Measurements from ENCODE around the gene HDAC4. TPM values are rescaled to one million over a fixed set of nuclear protein-coding genes. Genes with fewer than 3 reads are reported as not detected.

Gene HDAC4
- total and polyA plus RNA-seq, 4 donors: 6.8 to 75.5 (median 30.2) TPM

DNA sequence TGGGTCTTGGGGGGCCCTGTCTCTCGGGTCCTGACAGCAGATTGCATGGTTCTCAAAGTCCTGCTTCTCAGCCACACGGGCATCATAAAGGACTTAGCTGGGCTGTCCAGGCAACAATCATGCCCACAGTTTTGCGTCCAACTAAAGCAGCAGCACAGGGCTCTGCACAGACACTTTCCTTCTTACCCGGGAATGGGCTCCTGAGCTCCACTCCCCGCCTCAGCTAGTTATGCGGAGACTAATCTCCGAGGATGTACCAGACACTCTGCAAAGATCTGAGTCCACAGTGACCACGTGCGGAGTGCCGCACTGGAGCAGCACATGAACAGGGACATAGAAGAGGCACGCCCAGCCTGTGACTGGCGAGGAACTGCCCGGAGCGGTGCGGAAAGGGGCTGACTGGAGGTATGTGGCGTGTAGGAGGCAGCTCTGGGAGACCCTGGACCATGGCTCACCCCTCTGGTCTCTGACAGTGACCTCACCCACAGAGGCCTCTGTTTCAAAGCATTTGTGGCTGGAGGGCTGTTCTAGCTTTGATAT is 270.0 kb downstream of the HDAC4 start:
- no peaks in the 10 kb centered on the region for H3K27me3 ChIP-seq (ENCODE audit: control insufficient read depth in 1 of 2, insufficient read depth in 2 of 2, low read length in 1 of 2)
- H3K4me3 ChIP-seq (ENCODE audit: low read length in 2 of 2): no peak overlapping the region
- no peaks in the 10 kb centered on the region for H3K4me1 ChIP-seq (ENCODE audit: control insufficient read depth in 1 of 2, insufficient read depth in 2 of 2, low read length in 2 of 2)
- H3K36me3 ChIP-seq (ENCODE audit: control insufficient read depth in 1 of 2, insufficient read depth in 2 of 2, low read length in 1 of 2): peaks cover 0 to 4% of the 10 kb centered on the region in 2 donors
- no peak for ATAC-seq (ENCODE audit: low FRiP score)
- no peak for DNase-seq
- no peak overlapping the region for H3K27ac ChIP-seq (ENCODE audit: low read depth in 1 of 2, low read length in 2 of 2)
- no peaks in the 10 kb centered on the region for H3K9me3 ChIP-seq (ENCODE audit: control insufficient read depth, low read length)
- WGBS, 2 donors: 95 to 96% methylated on average over 16 of the region's 16 CpGs
- intact Hi-C loops (cut with DNase I): no loop called here

DNA sequence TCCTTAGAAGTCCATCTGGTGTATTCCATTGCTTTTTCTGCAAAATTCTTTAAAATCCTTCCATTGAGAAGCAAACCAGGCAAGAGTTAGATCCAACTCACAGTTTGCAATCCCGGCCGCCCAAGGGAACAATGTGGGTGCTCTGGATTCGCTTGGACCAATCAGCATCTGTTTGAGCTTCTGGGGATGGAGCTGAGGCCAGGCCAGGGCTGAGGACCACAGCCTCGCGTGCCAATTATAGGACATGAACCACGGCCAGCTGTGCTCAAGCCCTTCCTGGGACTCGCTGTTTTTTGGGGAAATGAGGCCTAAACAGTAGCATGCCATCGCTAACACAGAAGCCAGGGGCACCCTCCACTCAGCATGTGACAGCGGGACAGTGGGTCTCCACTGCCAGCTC is 270.8 kb downstream of the HDAC4 start:
- ATAC-seq (ENCODE audit: low FRiP score) (no peak), DNase-seq (no peak)
- intact Hi-C loops (cut with DNase I): no loop called here
- WGBS, 2 donors: 84 to 90% methylated on average over 9 of the region's 9 CpGs
- no peaks in the 10 kb centered on the region for H3K9me3 ChIP-seq (ENCODE audit: control insufficient read depth, low read length)
- H3K4me3 ChIP-seq (ENCODE audit: low read length in 2 of 2): no peak overlapping the region
- peaks cover 0 to 8% of the 10 kb centered on the region in 2 donors for H3K36me3 ChIP-seq (ENCODE audit: control insufficient read depth in 1 of 2, insufficient read depth in 2 of 2, low read length in 1 of 2)
- no peaks in the 10 kb centered on the region for H3K4me1 ChIP-seq (ENCODE audit: control insufficient read depth in 1 of 2, insufficient read depth in 2 of 2, low read length in 2 of 2)
- no peaks in the 10 kb centered on the region for H3K27me3 ChIP-seq (ENCODE audit: control insufficient read depth in 1 of 2, insufficient read depth in 2 of 2, low read length in 1 of 2)
- H3K27ac ChIP-seq (ENCODE audit: low read depth in 1 of 2, low read length in 2 of 2): no peak overlapping the region

DNA sequence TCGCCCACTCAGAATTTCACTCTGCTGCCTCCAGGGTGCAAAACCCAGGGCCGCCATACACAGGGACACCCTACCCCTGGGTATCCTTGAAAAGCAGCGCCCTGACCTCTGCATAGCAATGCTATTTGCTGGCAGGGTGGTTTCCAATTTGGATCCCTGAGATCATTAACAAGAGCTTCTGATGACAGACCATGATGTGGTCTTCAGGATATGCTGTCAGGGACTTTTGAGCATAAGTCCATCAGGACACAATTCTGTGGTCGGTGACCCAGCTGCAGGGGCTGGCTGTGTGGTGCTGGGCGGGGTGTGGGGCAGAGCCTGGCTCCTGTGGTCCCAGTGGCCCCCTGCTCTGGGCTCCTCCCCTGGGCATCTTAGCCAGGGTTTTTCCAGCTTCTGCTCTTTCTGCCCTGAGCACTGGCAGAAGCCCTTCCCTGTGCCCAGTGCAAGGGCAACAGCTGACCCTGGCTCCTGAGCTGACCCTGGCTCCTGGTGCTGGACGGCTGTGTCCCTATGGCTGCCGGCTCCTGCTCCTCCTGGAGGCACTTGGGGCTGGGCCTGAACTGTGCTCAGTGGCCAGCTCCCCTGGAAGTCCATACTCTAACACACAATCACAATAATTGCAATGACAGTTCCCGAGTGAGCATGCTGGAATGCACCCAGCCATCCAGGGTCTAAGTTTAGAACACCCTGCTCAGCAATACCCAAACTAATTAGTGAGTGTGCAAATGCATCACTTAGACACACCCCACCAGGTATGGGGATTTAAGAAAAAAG is 271.5 kb downstream of the HDAC4 start:
- Histone ChIP-seq H3K9me3 (ENCODE audit: control insufficient read depth, low read length) (no peaks in the 10 kb centered on the region), H3K4me3 (ENCODE audit: low read length in 2 of 2) (no peak overlapping the region), H3K27me3 (ENCODE audit: control insufficient read depth in 1 of 2, insufficient read depth in 2 of 2, low read length in 1 of 2) (no peaks in the 10 kb centered on the region), H3K4me1 (ENCODE audit: control insufficient read depth in 1 of 2, insufficient read depth in 2 of 2, low read length in 2 of 2) (no peaks in the 10 kb centered on the region), H3K27ac (ENCODE audit: low read depth in 1 of 2, low read length in 2 of 2) (no peak overlapping the region), H3K36me3 (ENCODE audit: control insufficient read depth in 1 of 2, insufficient read depth in 2 of 2, low read length in 1 of 2) (peaks cover 0 to 11% of the 10 kb centered on the region in 2 donors)
- WGBS, 2 donors: 85 to 88% methylated on average over 8 of the region's 8 CpGs
- ATAC-seq (ENCODE audit: low FRiP score) (no peak), DNase-seq (no peak)
- intact Hi-C loops (cut with DNase I): no loop called here

DNA sequence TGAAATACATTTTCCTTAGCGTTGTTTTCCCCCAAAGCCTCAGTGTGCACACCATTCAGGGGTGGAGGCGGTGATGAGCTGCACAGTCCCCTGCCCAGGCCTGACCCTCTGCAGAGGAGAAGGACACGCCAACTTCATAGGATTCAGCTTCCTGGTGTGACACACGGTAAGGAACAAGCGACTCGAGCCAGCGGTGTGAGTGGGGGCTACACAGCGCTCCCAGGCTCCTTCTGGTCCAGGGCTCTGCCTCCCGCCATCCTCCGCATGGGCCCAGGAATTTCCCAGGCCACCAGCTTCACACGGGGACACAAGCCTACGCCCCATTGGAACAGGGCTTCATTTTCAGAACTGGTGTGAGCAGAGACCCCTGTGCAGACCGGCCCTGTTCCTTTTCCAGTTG is 272.1 kb downstream of the HDAC4 start:
- H3K4me3 ChIP-seq (ENCODE audit: low read length in 2 of 2): no peak overlapping the region
- no peaks in the 10 kb centered on the region for H3K27me3 ChIP-seq (ENCODE audit: control insufficient read depth in 1 of 2, insufficient read depth in 2 of 2, low read length in 1 of 2)
- DNase-seq (no peak), ATAC-seq (ENCODE audit: low FRiP score) (no peak)
- intact Hi-C loops (cut with DNase I): no loop called here
- H3K27ac ChIP-seq (ENCODE audit: low read depth in 1 of 2, low read length in 2 of 2): no peak overlapping the region
- WGBS, 2 donors: 91 to 97% methylated on average over 13 of the region's 13 CpGs
- peaks cover 0 to 8% of the 10 kb centered on the region in 2 donors for H3K36me3 ChIP-seq (ENCODE audit: control insufficient read depth in 1 of 2, insufficient read depth in 2 of 2, low read length in 1 of 2)
- H3K4me1 ChIP-seq (ENCODE audit: control insufficient read depth in 1 of 2, insufficient read depth in 2 of 2, low read length in 2 of 2): no peaks in the 10 kb centered on the region
- no peaks in the 10 kb centered on the region for H3K9me3 ChIP-seq (ENCODE audit: control insufficient read depth, low read length)

DNA sequence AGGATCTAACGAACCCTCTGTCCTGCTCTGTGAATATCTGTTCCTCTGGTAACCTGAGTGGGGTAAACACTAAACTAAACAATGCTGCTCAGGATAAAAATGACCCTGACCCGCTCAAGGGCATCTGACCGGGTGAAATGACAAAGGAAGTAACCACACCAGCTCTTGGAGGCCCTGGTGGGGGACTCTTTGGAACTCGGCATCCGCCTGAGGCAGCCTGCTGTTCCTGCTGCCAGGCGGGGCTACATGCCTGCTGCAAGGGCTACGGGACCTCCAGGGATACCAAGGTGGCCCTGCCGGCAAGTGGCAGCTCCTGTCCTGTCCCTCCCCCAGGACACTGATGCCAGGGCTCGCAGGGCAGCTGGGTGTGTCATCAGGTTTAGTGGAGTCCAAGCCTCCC is 273.3 kb downstream of the HDAC4 start:
- Histone ChIP-seq H3K27ac (ENCODE audit: low read depth in 1 of 2, low read length in 2 of 2) (no peak overlapping the region), H3K4me1 (ENCODE audit: control insufficient read depth in 1 of 2, insufficient read depth in 2 of 2, low read length in 2 of 2) (no peaks in the 10 kb centered on the region), H3K4me3 (ENCODE audit: low read length in 2 of 2) (no peak overlapping the region), H3K9me3 (ENCODE audit: control insufficient read depth, low read length) (no peaks in the 10 kb centered on the region), H3K36me3 (ENCODE audit: control insufficient read depth in 1 of 2, insufficient read depth in 2 of 2, low read length in 1 of 2) (peaks cover 0 to 8% of the 10 kb centered on the region in 2 donors), H3K27me3 (ENCODE audit: control insufficient read depth in 1 of 2, insufficient read depth in 2 of 2, low read length in 1 of 2) (no peaks in the 10 kb centered on the region)
- WGBS, 2 donors: 86 to 88% methylated on average over 9 of the region's 9 CpGs
- DNase-seq: no peak
- no peak for ATAC-seq (ENCODE audit: low FRiP score)
- intact Hi-C loops (cut with DNase I): no loop called here

DNA sequence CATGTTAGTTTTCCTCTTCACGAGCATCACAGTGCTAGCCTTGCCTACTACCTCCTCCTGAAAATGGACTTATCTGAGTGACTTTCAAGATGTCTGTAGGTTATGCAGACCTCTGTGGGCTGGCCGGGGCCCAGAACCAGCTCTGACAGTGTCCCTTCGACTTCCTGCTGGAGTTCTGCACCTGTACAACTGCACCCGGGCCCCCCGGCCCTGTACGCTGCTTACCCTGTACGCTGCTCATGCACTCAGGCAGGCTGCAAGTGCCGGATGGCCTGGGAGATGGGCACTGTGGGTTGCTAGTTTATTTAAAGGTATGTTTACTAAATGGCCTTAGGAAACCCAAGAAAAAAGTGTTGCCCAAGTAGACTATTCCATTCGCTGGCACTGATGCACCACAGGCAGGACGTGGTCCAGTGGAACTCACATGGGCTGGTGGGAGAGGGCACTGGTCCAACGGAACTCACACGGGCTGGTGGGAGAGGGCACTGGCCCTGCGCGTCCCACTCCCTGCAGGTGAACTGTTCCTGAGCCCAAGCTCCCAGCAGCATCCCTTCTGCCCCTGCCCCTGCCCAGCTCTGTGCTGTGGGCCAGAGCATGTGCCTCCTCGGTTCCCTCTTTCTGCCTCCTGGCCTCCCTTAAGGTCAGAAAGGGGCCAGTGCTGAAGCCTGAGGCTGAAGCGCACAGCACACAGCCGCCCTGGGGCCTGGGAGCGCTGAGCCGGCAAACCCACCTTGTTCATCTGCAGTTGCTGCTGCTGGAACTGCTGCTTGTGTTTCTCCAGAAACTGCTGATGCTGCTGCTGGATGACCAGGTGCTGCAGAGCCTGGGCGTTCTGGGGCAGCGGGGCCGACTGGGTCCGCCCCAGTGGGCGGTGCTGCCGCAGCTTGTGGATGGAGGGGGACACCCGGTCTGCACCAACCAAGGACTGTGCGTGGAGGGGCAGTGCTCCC is 274.8 kb downstream of the HDAC4 start:
- WGBS, 2 donors: 92 to 93% methylated on average over 27 of the region's 27 CpGs
- Histone ChIP-seq H3K27me3 (ENCODE audit: control insufficient read depth in 1 of 2, insufficient read depth in 2 of 2, low read length in 1 of 2) (no peaks in the 10 kb centered on the region), H3K36me3 (ENCODE audit: control insufficient read depth in 1 of 2, insufficient read depth in 2 of 2, low read length in 1 of 2) (peaks cover 0 to 8% of the 10 kb centered on the region in 2 donors), H3K9me3 (ENCODE audit: control insufficient read depth, low read length) (no peaks in the 10 kb centered on the region), H3K27ac (ENCODE audit: low read depth in 1 of 2, low read length in 2 of 2) (no peak overlapping the region), H3K4me3 (ENCODE audit: low read length in 2 of 2) (no peak overlapping the region), H3K4me1 (ENCODE audit: control insufficient read depth in 1 of 2, insufficient read depth in 2 of 2, low read length in 2 of 2) (no peaks in the 10 kb centered on the region)
- DNase-seq (no peak), ATAC-seq (ENCODE audit: low FRiP score) (no peak)
- intact Hi-C loops (cut with DNase I): no loop called here

DNA sequence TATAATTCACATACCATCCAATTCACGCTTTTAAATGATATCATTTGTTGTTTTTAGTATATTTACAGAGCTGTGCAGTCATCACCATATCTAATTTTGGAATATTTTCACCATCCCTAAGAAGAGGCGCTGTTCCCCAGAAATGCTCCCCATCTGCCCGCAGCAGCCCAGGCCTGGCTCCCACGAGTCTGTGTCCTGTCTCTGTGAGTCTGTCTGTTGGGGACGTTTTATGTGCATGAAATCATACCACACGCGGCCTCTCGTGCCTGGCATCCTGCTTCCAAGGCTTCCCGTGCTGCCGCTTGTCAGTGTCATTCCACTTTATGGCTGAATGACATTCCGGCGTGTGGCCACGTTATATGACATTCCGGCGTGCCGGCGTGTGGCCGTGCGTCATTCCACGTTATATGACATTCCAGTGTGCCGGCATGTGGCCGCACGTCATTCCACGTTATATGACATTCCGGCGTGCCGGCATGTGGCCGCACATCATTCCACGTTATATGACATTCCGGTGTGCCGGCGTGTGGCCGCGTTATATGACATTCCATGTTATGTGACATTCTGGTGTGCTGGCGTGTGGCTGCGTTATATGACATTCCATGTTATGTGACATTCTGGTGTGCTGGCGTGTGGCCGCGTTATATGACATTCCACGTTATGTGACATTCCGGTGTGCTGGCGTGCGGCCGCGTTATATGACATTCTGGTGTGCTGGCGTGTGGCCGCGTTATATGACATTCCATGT is 276.5 kb downstream of the HDAC4 start:
- Histone ChIP-seq H3K9me3 (ENCODE audit: control insufficient read depth, low read length) (no peaks in the 10 kb centered on the region), H3K4me3 (ENCODE audit: low read length in 2 of 2) (no peak overlapping the region), H3K27me3 (ENCODE audit: control insufficient read depth in 1 of 2, insufficient read depth in 2 of 2, low read length in 1 of 2) (no peaks in the 10 kb centered on the region), H3K27ac (ENCODE audit: low read depth in 1 of 2, low read length in 2 of 2) (no peak overlapping the region), H3K36me3 (ENCODE audit: control insufficient read depth in 1 of 2, insufficient read depth in 2 of 2, low read length in 1 of 2) (peaks cover 0 to 8% of the 10 kb centered on the region in 2 donors), H3K4me1 (ENCODE audit: control insufficient read depth in 1 of 2, insufficient read depth in 2 of 2, low read length in 2 of 2) (no peaks in the 10 kb centered on the region)
- intact Hi-C loops (cut with DNase I): no loop called here
- WGBS, 2 donors: 88 to 89% methylated on average over 48 of the region's 48 CpGs
- ATAC-seq (ENCODE audit: low FRiP score) (no peak), DNase-seq (no peak)

DNA sequence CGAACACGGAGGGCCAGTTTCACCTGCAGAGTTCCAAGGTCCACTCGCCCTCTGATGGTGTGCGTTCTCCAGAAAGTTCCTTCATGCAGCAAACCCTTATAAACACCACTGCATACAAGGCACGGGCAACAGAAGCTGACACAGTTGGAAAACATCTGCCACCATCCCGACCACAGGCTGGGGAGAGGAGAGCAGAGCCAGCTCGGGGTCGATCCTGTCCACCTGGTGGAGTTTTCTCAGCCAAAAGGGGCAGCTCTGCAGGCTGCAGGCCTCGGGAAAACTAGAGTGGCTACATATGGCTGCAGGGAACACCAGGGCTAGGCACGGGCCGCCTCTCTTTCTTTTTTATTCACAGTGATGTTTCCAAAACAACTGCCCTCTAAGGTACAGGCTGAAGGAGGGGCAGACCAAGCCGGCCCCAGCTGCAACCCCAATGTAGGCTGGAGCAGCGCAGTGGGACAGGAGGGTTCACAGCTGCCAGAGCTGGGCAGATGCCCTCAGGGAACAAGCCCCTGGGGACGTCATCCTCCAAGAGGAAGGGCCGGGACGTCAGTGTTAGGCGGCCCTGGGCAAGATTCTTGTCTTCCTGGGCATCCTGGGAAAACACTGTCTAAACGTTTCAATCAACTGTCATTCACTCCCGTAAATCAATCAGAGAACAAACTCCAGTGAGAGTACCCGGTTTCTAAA is 278.3 kb downstream of the HDAC4 start:
- H3K36me3 ChIP-seq (ENCODE audit: control insufficient read depth in 1 of 2, insufficient read depth in 2 of 2, low read length in 1 of 2): peaks cover 0 to 8% of the 10 kb centered on the region in 2 donors
- no peak overlapping the region for H3K4me3 ChIP-seq (ENCODE audit: low read length in 2 of 2)
- no peak for ATAC-seq (ENCODE audit: low FRiP score)
- 89 to 90% methylated on average over 20 of the region's 20 CpGs for WGBS, 2 donors
- H3K27me3 ChIP-seq (ENCODE audit: control insufficient read depth in 1 of 2, insufficient read depth in 2 of 2, low read length in 1 of 2): no peaks in the 10 kb centered on the region
- intact Hi-C loops (cut with DNase I): no loop called here
- H3K4me1 ChIP-seq (ENCODE audit: control insufficient read depth in 1 of 2, insufficient read depth in 2 of 2, low read length in 2 of 2): no peaks in the 10 kb centered on the region
- DNase-seq: no peak
- no peak overlapping the region for H3K27ac ChIP-seq (ENCODE audit: low read depth in 1 of 2, low read length in 2 of 2)
- no peaks in the 10 kb centered on the region for H3K9me3 ChIP-seq (ENCODE audit: control insufficient read depth, low read length)
